NCI-H446 treated with DMSO at 0.1 percent for 48 hours (cell line): Measurements from ENCODE around the gene THOC5.
A peak's percentile ranks its signal among the peaks of the same experiment; 100 is the strongest.
"Not testable (repeated sequence)": the region's sequence is repeated elsewhere in the genome, so short reads cannot be mapped to it uniquely, and the experiment has no call there.

Experiments used
- DNase-seq: peaks from one replicate; lab custom pipeline; 2025; lab: John Stamatoyannopoulos, UW

THOC5 gene

GRCh38 chr22:29510542-29510941 is 43.0 kb downstream of the THOC5 start:
- DNase-seq, result no peak

DNA sequence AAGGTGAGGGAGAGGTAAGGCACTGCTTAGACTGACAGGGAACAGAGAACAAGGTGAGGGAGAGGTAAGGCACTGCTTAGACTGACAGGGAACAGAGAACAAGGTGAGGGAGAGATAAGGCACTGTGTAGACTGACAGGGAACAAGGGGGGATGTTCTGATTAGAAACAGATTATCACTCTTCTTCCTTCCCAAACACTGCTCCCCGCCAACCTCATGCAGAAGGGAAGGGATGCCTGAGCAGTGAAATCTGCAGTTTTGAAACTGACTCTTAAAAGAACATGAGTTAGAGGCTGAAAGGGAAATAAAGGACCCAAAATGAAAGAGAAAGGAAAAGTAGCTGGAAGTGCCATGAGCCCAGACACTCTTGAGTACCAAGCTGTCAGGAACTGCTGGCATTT is 43.7 kb downstream of the THOC5 start:
- no peak for DNase-seq

GRCh38 chr22:29509298-29509697 is 44.3 kb downstream of the THOC5 start:
- no peak for DNase-seq

- DNase-seq, result peak; percentile 48
Observed at GRCh38 chr22:29503811-29504372, 49.7 kb downstream of the THOC5 start.

DNA sequence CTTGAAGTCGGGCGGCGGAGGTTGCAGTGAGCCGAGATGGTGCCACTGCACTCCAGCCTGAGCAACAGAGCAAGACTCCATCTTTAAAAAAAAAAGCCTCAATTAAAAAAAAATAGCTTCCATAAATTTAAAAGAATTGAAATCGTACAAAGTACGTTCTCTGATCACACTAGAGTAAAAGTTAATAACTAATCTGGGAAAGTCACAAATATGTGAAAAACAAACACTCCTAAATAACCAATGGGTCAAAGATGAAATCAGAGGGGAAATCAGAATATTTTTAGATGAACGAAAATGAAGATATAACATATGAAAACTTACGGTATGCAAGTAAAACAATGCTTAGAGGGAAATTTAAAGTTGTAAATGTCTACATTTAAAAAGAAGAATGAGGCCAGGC is 53.7 kb downstream of the THOC5 start:
- DNase-seq, result no peak

GRCh38 chr22:29493636-29494035 is 59.9 kb downstream of the THOC5 start:
- DNase-seq, result no peak

DNA sequence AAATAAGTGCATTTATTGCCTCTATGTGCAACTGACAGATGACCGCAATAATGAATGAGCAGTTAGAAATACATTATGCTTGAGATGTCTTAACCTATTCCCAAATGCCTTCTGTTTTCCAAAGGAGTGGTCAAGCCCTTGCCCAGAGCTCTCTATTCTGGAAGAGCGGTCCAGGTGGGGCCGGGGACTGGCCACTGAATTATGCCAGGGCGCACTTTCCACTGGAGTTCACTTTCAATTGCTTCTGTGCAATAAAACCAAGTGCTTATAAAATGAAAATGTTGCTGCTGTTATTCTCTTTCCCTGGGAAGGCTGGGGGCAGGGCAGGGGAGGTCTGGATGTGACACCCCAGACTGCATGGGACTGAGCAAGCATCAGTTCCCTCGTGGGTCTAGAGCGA is 62.5 kb downstream of the THOC5 start:
- no peak for DNase-seq

DNA sequence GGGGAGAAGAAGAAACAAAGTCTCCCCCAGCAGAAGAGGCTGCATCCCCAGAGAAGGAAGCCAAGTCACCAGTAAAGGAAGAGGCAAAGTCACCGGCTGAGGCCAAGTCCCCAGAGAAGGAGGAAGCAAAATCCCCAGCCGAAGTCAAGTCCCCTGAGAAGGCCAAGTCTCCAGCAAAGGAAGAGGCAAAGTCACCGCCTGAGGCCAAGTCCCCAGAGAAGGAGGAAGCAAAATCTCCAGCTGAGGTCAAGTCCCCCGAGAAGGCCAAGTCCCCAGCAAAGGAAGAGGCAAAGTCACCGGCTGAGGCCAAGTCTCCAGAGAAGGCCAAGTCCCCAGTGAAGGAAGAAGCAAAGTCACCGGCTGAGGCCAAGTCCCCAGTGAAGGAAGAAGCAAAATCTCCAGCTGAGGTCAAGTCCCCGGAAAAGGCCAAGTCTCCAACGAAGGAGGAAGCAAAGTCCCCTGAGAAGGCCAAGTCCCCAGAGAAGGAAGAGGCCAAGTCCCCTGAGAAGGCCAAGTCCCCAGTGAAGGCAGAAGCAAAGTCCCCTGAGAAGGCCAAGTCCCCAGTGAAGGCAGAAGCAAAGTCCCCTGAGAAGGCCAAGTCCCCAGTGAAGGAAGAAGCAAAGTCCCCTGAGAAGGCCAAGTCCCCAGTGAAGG is 64.3 kb downstream of the THOC5 start:
- DNase-seq, result not testable (repeated sequence)

DNA sequence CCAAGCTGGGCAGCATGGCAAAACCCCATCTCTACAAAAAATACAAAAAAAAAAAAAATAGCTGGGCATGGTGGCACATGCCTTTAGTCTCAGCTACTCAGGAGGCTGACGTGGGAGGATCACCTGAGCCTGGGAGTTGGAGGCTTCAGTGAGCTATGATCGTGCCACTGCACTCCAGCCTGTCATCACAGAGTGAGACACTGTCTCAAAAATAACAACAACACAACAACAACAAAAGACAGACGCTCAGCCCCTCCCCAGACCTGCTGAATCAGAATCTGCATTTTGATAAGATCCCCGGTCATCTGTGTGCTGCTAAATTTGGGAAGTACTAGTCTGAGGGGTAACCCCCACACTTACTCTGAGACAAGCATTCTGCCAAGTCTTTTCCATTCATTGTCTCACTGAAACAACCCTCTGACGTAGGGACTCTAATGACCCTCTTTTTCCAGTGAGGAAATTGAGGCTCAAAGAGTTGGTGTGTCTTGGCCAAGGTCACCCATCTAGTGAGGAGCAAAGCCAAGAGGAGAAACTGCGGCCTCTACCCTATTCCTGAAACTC is 66.1 kb downstream of the THOC5 start:
- DNase-seq, result no peak

DNA sequence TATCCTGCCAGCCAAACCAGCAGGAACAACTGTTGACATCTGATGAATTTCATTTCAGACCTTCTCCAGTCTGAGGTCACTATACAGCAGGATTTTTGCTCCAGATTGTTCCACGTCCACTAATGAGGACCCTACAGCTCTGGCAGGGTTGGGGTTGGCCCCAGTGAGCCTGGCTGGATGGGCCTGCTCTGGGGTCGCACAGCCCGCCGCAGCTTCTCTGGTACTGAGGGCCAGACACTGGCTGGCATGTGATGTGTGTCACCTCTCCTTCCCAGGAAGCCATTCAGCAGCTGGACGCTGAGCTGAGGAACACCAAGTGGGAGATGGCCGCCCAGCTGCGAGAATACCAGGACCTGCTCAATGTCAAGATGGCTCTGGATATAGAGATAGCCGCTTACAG is 68.1 kb downstream of the THOC5 start:
- no peak for DNase-seq

DNA sequence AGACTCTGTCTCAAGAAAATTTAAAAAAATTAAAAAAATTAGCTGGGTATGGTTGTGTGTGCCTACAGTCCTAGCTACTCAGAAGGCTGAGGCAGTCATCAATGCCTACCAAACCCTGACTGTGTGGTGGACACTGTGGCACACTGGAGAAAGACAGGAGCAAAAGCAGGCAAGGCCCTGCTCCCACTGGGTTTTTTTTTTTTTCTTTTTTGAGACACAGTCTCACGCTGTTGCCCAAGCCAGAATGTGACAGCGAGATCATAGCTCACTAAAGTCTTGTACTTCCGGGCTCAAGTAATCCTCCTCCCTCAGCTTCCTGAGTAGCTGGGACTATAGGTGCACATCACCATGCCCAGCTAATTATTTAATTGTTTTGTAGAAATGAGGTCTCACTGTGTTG is 68.9 kb downstream of the THOC5 start:
- no peak for DNase-seq

DNA sequence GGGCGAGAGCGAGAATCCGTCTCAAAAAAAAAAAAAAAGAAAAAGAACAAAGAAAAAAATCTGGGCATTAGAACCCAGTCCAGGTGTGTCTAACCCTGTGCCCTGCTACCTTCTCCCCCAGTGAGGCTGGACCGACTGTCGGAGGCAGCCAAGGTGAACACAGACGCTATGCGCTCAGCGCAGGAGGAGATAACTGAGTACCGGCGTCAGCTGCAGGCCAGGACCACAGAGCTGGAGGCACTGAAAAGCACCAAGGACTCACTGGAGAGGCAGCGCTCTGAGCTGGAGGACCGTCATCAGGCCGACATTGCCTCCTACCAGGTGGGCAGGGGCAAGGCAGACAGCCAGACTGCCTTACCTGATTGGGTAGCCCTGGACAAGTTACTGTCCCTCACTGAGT is 70.3 kb downstream of the THOC5 start:
- DNase-seq, result no peak

- DNase-seq, result no peak
Observed at GRCh38 chr22:29482726-29483125, 70.8 kb downstream of the THOC5 start.

DNA sequence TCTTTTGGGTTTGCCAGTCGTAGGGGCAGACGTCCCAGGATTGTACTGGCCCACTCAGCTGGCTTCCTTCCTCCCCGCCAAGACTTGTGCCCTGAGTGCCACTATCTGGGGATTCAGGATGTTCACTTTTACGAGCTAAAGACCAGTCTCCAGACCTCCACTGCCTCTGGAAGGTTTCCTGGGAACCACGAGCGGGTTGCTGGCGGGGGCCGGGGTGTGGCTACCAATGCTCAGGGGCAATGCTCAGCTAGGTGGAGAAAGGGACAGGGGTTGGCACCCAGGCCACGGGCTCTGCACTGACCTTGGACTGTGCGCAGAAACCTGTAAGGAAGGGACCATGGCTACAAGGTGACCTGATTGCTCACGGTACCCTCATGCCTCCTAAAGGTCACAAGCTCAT is 71.3 kb downstream of the THOC5 start:
- DNase-seq, result no peak

- DNase-seq, result no peak
Observed at GRCh38 chr22:29481265-29482000, 72.1 kb downstream of the THOC5 start.

DNA sequence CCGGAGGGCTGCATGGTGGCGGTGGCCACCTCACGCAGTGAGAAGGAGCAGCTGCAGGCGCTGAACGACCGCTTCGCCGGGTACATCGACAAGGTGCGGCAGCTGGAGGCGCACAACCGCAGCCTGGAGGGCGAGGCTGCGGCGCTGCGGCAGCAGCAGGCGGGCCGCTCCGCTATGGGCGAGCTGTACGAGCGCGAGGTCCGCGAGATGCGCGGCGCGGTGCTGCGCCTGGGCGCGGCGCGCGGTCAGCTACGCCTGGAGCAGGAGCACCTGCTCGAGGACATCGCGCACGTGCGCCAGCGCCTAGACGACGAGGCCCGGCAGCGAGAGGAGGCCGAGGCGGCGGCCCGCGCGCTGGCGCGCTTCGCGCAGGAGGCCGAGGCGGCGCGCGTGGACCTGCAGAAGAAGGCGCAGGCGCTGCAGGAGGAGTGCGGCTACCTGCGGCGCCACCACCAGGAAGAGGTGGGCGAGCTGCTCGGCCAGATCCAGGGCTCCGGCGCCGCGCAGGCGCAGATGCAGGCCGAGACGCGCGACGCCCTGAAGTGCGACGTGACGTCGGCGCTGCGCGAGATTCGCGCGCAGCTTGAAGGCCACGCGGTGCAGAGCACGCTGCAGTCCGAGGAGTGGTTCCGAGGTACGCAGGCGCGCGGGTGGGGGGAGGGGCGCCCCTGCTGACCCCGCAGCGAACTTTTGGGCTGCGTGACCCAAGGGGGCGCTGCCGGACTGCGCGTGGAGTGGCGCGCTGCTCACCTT is 72.9 kb downstream of the THOC5 start:
- DNase-seq, result no peak

- no peak for DNase-seq
Observed at GRCh38 chr22:29480262-29480511, 73.4 kb downstream of the THOC5 start.

GRCh38 chr22:29479417-29480261 is 73.9 kb downstream of the THOC5 start, which contains the start of gene NEFH:
Gene NEFH, plus strand, starts transcription at chr22:29480218. Its CDS starts 45 bp downstream, at chr22:29480263.
- no peak for DNase-seq

- DNase-seq, result no peak
Observed at GRCh38 chr22:29478326-29479276, 75.0 kb downstream of the THOC5 start.

- DNase-seq, result no peak
Observed at GRCh38 chr22:29477723-29478318, 75.7 kb downstream of the THOC5 start.
